ENCODE results near the gene PRSS58. TPM values are rescaled to one million over a fixed set of nuclear protein-coding genes. Genes with fewer than 3 reads are reported as not detected.

Gene PRSS58
- total RNA-seq, 6 experiments from 2014 or later, result not detected

GRCh38 chr7:142240546-142240945 is 17.3 kb downstream of the PRSS58 start:
- Histone ChIP-seq H3K27me3 (no peaks in the 10 kb centered on the region), H3K4me3 (no peak overlapping the region), H3K27ac (no peak overlapping the region), H3K4me1 (no peaks in the 10 kb centered on the region), H3K36me3 (no peaks in the 10 kb centered on the region), H3K9me3 (no peaks in the 10 kb centered on the region)
- ATAC-seq (no peak), DNase-seq (no peak)
- TF ChIP-seq POLR2A (IDR thresholded peaks at IDR 0.05) (no peak), CTCF (IDR thresholded peaks at IDR 0.05) (no peak)
- WGBS (ENCODE audit: insufficient coverage, low coverage, low lambda C conversion rate, missing lambda C conversion rate), result 22% methylated on average over 4 of the region's 4 CpGs
- intact Hi-C loops (cut with DNase I), result no loop called here

- ATAC-seq, result peak in 1 of 4 donors; percentile 16
- no peaks in the 10 kb centered on the region for H3K36me3 ChIP-seq
- H3K4me3 ChIP-seq, result no peak overlapping the region
- H3K4me1 ChIP-seq, result no peaks in the 10 kb centered on the region
- no peaks in the 10 kb centered on the region for H3K9me3 ChIP-seq
- no peak overlapping the region for H3K27ac ChIP-seq
- no peak for TF ChIP-seq POLR2A (IDR thresholded peaks at IDR 0.05)
- TF ChIP-seq CTCF (IDR thresholded peaks at IDR 0.05), result no peak
- intact Hi-C loops (cut with DNase I), result no loop called here
- WGBS (ENCODE audit: insufficient coverage, low coverage, low lambda C conversion rate, missing lambda C conversion rate), result 0% methylated on average over 1 of the region's 7 CpGs
- no peaks in the 10 kb centered on the region for H3K27me3 ChIP-seq
- no peak for DNase-seq
Measured at GRCh38 chr7:142231716-142232115, 26.1 kb downstream of the PRSS58 start.

GRCh38 chr7:142228537-142229104 is 29.2 kb downstream of the PRSS58 start:
- Histone ChIP-seq H3K27ac (no peak overlapping the region), H3K36me3 (no peaks in the 10 kb centered on the region), H3K4me1 (no peaks in the 10 kb centered on the region), H3K4me3 (no peak overlapping the region), H3K27me3 (no peaks in the 10 kb centered on the region), H3K9me3 (no peaks in the 10 kb centered on the region)
- intact Hi-C loops (cut with DNase I), result no loop called here
- ATAC-seq, result no peak
- 13% methylated on average over 1 of the region's 1 CpG for WGBS (ENCODE audit: insufficient coverage, low coverage, low lambda C conversion rate, missing lambda C conversion rate)
- no peak for DNase-seq
- TF ChIP-seq CTCF (IDR thresholded peaks at IDR 0.05), result no peak
- TF ChIP-seq POLR2A (IDR thresholded peaks at IDR 0.05), result no peak

Small RNAs within 50 kb of the gene (small RNA-seq; reads per million reads assigned to genes)
- gene TRBV1, result 0 reads per million in 2 experiments

Other genes with a start within 250 kb of the PRSS58 start
- 1 to 10 TPM in 1 of 6 experiments, under 1 TPM in 5; 0.09 to 4.4 (median 0.25) TPM for gene MGAM2, start 146.3 kb downstream of the PRSS58 start, total RNA-seq

Measured in right lobe of liver (tissue), 6 donors.